Measurements from ENCODE around the gene NRCAM. TPM values are rescaled to one million over a fixed set of nuclear protein-coding genes. Genes with fewer than 3 reads are reported as not detected.

NRCAM gene
- total RNA-seq, 1 donor from 2014 or later = 9.3 TPM

DNA sequence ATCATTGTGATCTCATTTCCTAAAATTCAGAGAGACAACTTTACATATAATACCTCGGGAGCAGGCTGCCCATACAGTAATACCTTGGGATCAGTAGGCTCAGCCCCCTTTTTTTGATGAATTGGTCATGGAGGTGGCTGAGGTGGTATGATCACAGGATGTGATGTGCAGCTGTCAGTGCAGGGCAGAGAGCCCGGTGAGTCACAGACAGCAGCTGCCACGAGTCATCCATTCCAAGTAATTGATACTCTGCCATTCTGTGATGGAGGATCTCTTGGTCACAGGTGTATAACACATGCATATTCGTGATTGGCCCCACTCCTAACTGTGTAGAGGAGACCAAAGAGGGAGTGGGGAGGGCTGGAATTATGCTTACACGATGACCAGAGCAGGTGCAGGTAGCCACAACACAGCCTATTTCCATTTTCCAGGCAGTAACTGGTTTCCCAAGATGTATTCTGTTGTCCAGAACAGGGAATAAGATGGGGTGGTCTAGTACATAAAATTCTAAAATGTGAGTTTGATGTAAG lies 14.1 kb downstream of the NRCAM start:
- Histone ChIP-seq H3K4me3 (ENCODE audit: insufficient read depth, low read depth, low read length) (no peak overlapping the region), H3K27me3 (ENCODE audit: insufficient read depth, low read length) (no peaks in the 10 kb centered on the region), H2AFZ (ENCODE audit: low read depth, low read length) (no peak overlapping the region), H3K27ac (ENCODE audit: low read depth, low read length) (no peak overlapping the region), H3K9me3 (ENCODE audit: insufficient read depth, low read depth, low read length) (no peaks in the 10 kb centered on the region), H3K4me2 (ENCODE audit: low read length) (no peak overlapping the region), H3K9ac (ENCODE audit: low read length) (no peak overlapping the region), H3K36me3 (ENCODE audit: insufficient read depth, low read length) (no peaks in the 10 kb centered on the region), H3K4me1 (ENCODE audit: insufficient read depth, low read length) (no peaks in the 10 kb centered on the region), H4K20me1 (ENCODE audit: insufficient read depth, low read length) (no peaks in the 10 kb centered on the region), H3K79me2 (ENCODE audit: insufficient read depth, low read length) (peaks cover 25% of the 10 kb centered on the region)
- DNase-seq (ENCODE audit: low read depth) = no peak
- FAIRE-seq = no peak
- H3K27ac Mint-ChIP-seq (ENCODE audit: unreplicated experiment) = no peak overlapping the region
- peaks cover 8% of the 10 kb centered on the region for H3K4me1 Mint-ChIP-seq (ENCODE audit: low read depth, unreplicated experiment)
- H3K4me3 Mint-ChIP-seq (ENCODE audit: unreplicated experiment) = no peak overlapping the region
- no peaks in the 10 kb centered on the region for H3K27me3 Mint-ChIP-seq (ENCODE audit: low read depth, unreplicated experiment)
- no peaks in the 10 kb centered on the region for H3K9me3 Mint-ChIP-seq (ENCODE audit: unreplicated experiment)
- no peak for TF ChIP-seq EZH2 (IDR thresholded peaks at IDR 0.05; ENCODE audit: insufficient read depth, low read length)
- no peaks in the 10 kb centered on the region for H3K36me3 Mint-ChIP-seq (ENCODE audit: low read depth, unreplicated experiment)

DNA sequence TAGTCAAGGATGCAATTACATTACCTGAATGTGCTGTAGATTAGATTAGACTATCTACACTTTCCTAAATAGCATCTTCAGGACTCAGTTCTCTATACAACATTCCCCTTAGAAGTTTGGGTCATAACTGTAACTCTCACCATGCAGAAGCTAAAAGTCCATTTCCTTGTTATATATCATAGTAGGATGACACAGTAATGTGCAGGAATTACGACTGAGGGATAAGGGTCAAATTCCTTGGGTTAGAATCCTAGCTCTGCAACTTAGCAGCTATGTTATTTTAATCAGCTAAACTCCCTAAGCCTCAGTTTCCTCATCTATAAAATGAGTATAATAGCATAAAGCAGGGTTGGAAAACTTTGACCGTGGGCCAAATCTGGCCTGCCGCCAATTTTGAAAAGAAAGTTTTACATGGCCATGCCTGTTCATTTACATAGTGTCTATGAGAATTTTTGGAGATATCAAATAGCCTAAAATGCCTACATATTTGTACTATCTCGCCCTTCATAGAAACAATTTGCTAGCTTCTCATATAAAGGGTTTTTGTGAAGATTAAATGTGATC lies 14.8 kb downstream of the NRCAM start:
- H3K9me3 ChIP-seq (ENCODE audit: insufficient read depth, low read depth, low read length) = no peaks in the 10 kb centered on the region
- H3K27ac Mint-ChIP-seq (ENCODE audit: unreplicated experiment) = no peak overlapping the region

DNA sequence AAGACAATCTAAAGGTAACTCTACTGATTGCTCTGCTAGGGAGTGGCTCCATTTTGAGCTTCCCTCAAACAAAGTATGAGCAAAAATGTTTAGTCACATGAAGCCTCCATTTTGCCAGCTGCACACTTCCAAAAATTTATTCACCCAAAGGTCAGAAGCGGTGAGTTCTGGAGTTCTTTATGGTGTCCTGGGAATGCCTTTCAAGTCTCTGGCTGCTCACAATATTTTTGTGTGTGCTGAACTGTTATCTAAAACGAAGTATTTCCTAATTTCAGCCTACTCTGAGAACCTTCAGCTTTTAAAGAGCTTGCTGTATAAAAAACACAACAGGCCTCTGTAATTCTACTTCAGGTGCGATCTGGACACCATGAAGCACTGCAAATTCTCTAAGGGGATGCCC lies 15.6 kb downstream of the NRCAM start:
- Mint-ChIP-seq H3K27me3 (ENCODE audit: low read depth, unreplicated experiment) (no peaks in the 10 kb centered on the region), H3K9me3 (ENCODE audit: unreplicated experiment) (no peaks in the 10 kb centered on the region), H3K4me3 (ENCODE audit: unreplicated experiment) (no peak overlapping the region), H3K36me3 (ENCODE audit: low read depth, unreplicated experiment) (no peaks in the 10 kb centered on the region), H3K4me1 (ENCODE audit: low read depth, unreplicated experiment) (peaks cover 8% of the 10 kb centered on the region), H3K27ac (ENCODE audit: unreplicated experiment) (no peak overlapping the region)
- Histone ChIP-seq H3K9me3 (ENCODE audit: insufficient read depth, low read depth, low read length) (no peaks in the 10 kb centered on the region), H2AFZ (ENCODE audit: low read depth, low read length) (no peak overlapping the region), H3K4me2 (ENCODE audit: low read length) (no peak overlapping the region), H3K27me3 (ENCODE audit: insufficient read depth, low read length) (no peaks in the 10 kb centered on the region), H3K4me1 (ENCODE audit: insufficient read depth, low read length) (no peaks in the 10 kb centered on the region), H3K27ac (ENCODE audit: low read depth, low read length) (no peak overlapping the region), H3K36me3 (ENCODE audit: insufficient read depth, low read length) (no peaks in the 10 kb centered on the region), H4K20me1 (ENCODE audit: insufficient read depth, low read length) (no peaks in the 10 kb centered on the region), H3K9ac (ENCODE audit: low read length) (no peak overlapping the region), H3K4me3 (ENCODE audit: insufficient read depth, low read depth, low read length) (no peak overlapping the region), H3K79me2 (ENCODE audit: insufficient read depth, low read length) (peaks cover 28% of the 10 kb centered on the region)
- no peak for DNase-seq (ENCODE audit: low read depth)
- no peak for FAIRE-seq
- TF ChIP-seq, protein P1, sequence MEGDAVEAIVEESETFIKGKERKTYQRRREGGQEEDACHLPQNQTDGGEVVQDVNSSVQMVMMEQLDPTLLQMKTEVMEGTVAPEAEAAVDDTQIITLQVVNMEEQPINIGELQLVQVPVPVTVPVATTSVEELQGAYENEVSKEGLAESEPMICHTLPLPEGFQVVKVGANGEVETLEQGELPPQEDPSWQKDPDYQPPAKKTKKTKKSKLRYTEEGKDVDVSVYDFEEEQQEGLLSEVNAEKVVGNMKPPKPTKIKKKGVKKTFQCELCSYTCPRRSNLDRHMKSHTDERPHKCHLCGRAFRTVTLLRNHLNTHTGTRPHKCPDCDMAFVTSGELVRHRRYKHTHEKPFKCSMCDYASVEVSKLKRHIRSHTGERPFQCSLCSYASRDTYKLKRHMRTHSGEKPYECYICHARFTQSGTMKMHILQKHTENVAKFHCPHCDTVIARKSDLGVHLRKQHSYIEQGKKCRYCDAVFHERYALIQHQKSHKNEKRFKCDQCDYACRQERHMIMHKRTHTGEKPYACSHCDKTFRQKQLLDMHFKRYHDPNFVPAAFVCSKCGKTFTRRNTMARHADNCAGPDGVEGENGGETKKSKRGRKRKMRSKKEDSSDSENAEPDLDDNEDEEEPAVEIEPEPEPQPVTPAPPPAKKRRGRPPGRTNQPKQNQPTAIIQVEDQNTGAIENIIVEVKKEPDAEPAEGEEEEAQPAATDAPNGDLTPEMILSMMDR (IDR thresholded peaks at IDR 0.05; ENCODE audit: insufficient read depth, low read depth, low read length) = no peak
- TF ChIP-seq EZH2 (IDR thresholded peaks at IDR 0.05; ENCODE audit: insufficient read depth, low read length) = no peak

More for the DNA sequence above, 14.8 kb downstream of the NRCAM start:
- Mint-ChIP-seq H3K27me3 (ENCODE audit: low read depth, unreplicated experiment) (no peaks in the 10 kb centered on the region), H3K9me3 (ENCODE audit: unreplicated experiment) (no peaks in the 10 kb centered on the region), H3K4me1 (ENCODE audit: low read depth, unreplicated experiment) (peaks cover 8% of the 10 kb centered on the region), H3K36me3 (ENCODE audit: low read depth, unreplicated experiment) (no peaks in the 10 kb centered on the region), H3K4me3 (ENCODE audit: unreplicated experiment) (no peak overlapping the region)
- Histone ChIP-seq H2AFZ (ENCODE audit: low read depth, low read length) (no peak overlapping the region), H4K20me1 (ENCODE audit: insufficient read depth, low read length) (no peaks in the 10 kb centered on the region), H3K4me1 (ENCODE audit: insufficient read depth, low read length) (no peaks in the 10 kb centered on the region), H3K79me2 (ENCODE audit: insufficient read depth, low read length) (peaks cover 31% of the 10 kb centered on the region), H3K9ac (ENCODE audit: low read length) (no peak overlapping the region), H3K27ac (ENCODE audit: low read depth, low read length) (no peak overlapping the region), H3K4me3 (ENCODE audit: insufficient read depth, low read depth, low read length) (no peak overlapping the region), H3K4me2 (ENCODE audit: low read length) (no peak overlapping the region), H3K27me3 (ENCODE audit: insufficient read depth, low read length) (no peaks in the 10 kb centered on the region), H3K36me3 (ENCODE audit: insufficient read depth, low read length) (no peaks in the 10 kb centered on the region)
- TF ChIP-seq EZH2 (IDR thresholded peaks at IDR 0.05; ENCODE audit: insufficient read depth, low read length) = no peak
- TF ChIP-seq, protein P1 (IDR thresholded peaks at IDR 0.05; ENCODE audit: insufficient read depth, low read depth, low read length) = no peak
- no peak for DNase-seq (ENCODE audit: low read depth)
- no peak for FAIRE-seq
